IPS DF 6.9 (cell line): Measurements from ENCODE around the gene NAV3.
A peak's percentile ranks its signal among the peaks of the same experiment; 100 is the strongest.
"Not testable (repeated sequence)": the region's sequence is repeated elsewhere in the genome, so short reads cannot be mapped to it uniquely, and the experiment has no call there.

Source experiments
- DNase-seq: peaks from one replicate; pipeline ENCODE4 v3.0.0-alpha.2; 2013; ENCODE audit warnings: low read depth, low spot score
- H3K27ac ChIP-seq: one replicate; pipeline ENCODE4 v1.5.1; 2013; ENCODE audit warnings: low read length, control low read depth
- H3K27me3 ChIP-seq: 2 replicates; pipeline ENCODE4 v1.6.1; 2013; ENCODE audit warnings: mild to moderate bottlenecking, low read length; ENCODE audit not compliant: control insufficient read depth, insufficient read depth
- H3K36me3 ChIP-seq: 2 replicates; pipeline ENCODE4 v1.6.1; 2013; ENCODE audit warnings: low read length; ENCODE audit not compliant: control insufficient read depth, insufficient read depth
- H3K4me1 ChIP-seq: 2 replicates; pipeline ENCODE4 v1.6.1; 2013; ENCODE audit warnings: low read length; ENCODE audit not compliant: control insufficient read depth, insufficient read depth
- H3K4me3 ChIP-seq: 2 replicates; pipeline ENCODE4 v1.5.1; 2013; ENCODE audit warnings: mild to moderate bottlenecking, low read length
- H3K9me3 ChIP-seq: 2 replicates; pipeline ENCODE4 v1.6.1; 2013; ENCODE audit warnings: low read length, inconsistent platforms; ENCODE audit not compliant: control insufficient read depth, insufficient read depth
- WGBS: extraction: QIAGEN DNeasy Blood & Tissue Kit; methylation state at CpG from one replicate; pipeline ENCODE4 v1.1.7; 2013; ENCODE audit warnings: mixed read lengths, missing lambda C conversion rate; ENCODE audit not compliant: insufficient read length, insufficient coverage; 5-methylcytosine and 5-hydroxymethylcytosine counted together

Gene NAV3

GRCh38 chr12:78229591-78230101, 399.0 kb downstream of the NAV3 start:
- peak; percentile 50 for DNase-seq
- Histone ChIP-seq H3K27ac (no peak overlapping the region), H3K4me1 (peaks cover 3% of the 10 kb centered on the region; the same call in 1 of the 2 replicates), H3K27me3 (no peaks in the 10 kb centered on the region), H3K36me3 (no peaks in the 10 kb centered on the region), H3K9me3 (no peaks in the 10 kb centered on the region), H3K4me3 (no peak overlapping the region)
- WGBS = no CpG with 5 or more reads among the region's 4 CpGs

GRCh38 chr12:78232756-78233155, 402.1 kb downstream of the NAV3 start:
- no peaks in the 10 kb centered on the region for H3K36me3 ChIP-seq
- H3K27me3 ChIP-seq = no peaks in the 10 kb centered on the region
- no peak overlapping the region for H3K27ac ChIP-seq
- H3K4me1 ChIP-seq = peaks cover 3% of the 10 kb centered on the region; the same call in 1 of the 2 replicates
- whole genome bisulfite sequencing = no CpG with 5 or more reads among the region's 3 CpGs
- DNase-seq = no peak
- H3K9me3 ChIP-seq = no peaks in the 10 kb centered on the region
- no peak overlapping the region for H3K4me3 ChIP-seq

GRCh38 chr12:78236264-78236663, 405.6 kb downstream of the NAV3 start:
- H3K36me3 ChIP-seq = no peaks in the 10 kb centered on the region
- DNase-seq = no peak
- peaks cover 3% of the 10 kb centered on the region; the same call in 1 of the 2 replicates for H3K4me1 ChIP-seq
- H3K27me3 ChIP-seq = no peaks in the 10 kb centered on the region
- no peak overlapping the region for H3K27ac ChIP-seq
- H3K9me3 ChIP-seq = no peaks in the 10 kb centered on the region
- H3K4me3 ChIP-seq = no peak overlapping the region
- no CpG with 5 or more reads among the region's 1 CpG for WGBS

GRCh38 chr12:78239544-78239943, 408.9 kb downstream of the NAV3 start:
- H3K4me3 ChIP-seq = no peak overlapping the region
- no CpG with 5 or more reads among the region's 3 CpGs for WGBS
- DNase-seq = no peak
- no peaks in the 10 kb centered on the region for H3K9me3 ChIP-seq
- peaks cover 2% of the 10 kb centered on the region; the same call in 1 of the 2 replicates for H3K4me1 ChIP-seq
- H3K27ac ChIP-seq = no peak overlapping the region
- no peaks in the 10 kb centered on the region for H3K27me3 ChIP-seq
- H3K36me3 ChIP-seq = no peaks in the 10 kb centered on the region

- Histone ChIP-seq H3K9me3 (no peaks in the 10 kb centered on the region), H3K27ac (no peak overlapping the region), H3K4me3 (no peak overlapping the region), H3K4me1 (peaks cover 2% of the 10 kb centered on the region; the same call in 1 of the 2 replicates), H3K27me3 (no peaks in the 10 kb centered on the region), H3K36me3 (no peaks in the 10 kb centered on the region)
- no peak for DNase-seq
- no CpG with 5 or more reads among the region's 1 CpG for WGBS
Observed at GRCh38 chr12:78240827-78241226, 410.1 kb downstream of the NAV3 start.

GRCh38 chr12:78241446-78241845, 410.8 kb downstream of the NAV3 start:
- Histone ChIP-seq H3K9me3 (no peaks in the 10 kb centered on the region), H3K36me3 (no peaks in the 10 kb centered on the region), H3K4me1 (peaks cover 2% of the 10 kb centered on the region; the same call in 1 of the 2 replicates), H3K27ac (no peak overlapping the region), H3K27me3 (no peaks in the 10 kb centered on the region), H3K4me3 (no peak overlapping the region)
- no CpG with 5 or more reads among the region's 6 CpGs for WGBS
- DNase-seq = no peak

GRCh38 chr12:78244916-78245507, 414.3 kb downstream of the NAV3 start:
- no peaks in the 10 kb centered on the region for H3K27me3 ChIP-seq
- no CpG with 5 or more reads among the region's 2 CpGs for WGBS

GRCh38 chr12:78248321-78248720, 417.6 kb downstream of the NAV3 start:
- H3K9me3 ChIP-seq = no peaks in the 10 kb centered on the region
- H3K27me3 ChIP-seq = no peaks in the 10 kb centered on the region
- no peak for DNase-seq
- no CpG with 5 or more reads among the region's 1 CpG for WGBS
- H3K36me3 ChIP-seq = no peaks in the 10 kb centered on the region
- H3K4me1 ChIP-seq = peaks cover 3% of the 10 kb centered on the region; the same call in 1 of the 2 replicates
- no peak overlapping the region for H3K27ac ChIP-seq
- H3K4me3 ChIP-seq = no peak overlapping the region

More at GRCh38 chr12:78244916-78245507, 414.3 kb downstream of the NAV3 start:
- Histone ChIP-seq H3K36me3 (no peaks in the 10 kb centered on the region), H3K9me3 (no peaks in the 10 kb centered on the region), H3K27ac (no peak overlapping the region), H3K4me1 (peaks cover 3% of the 10 kb centered on the region; the same call in 1 of the 2 replicates), H3K4me3 (no peak overlapping the region)
- DNase-seq = no peak

GRCh38 chr12:78249578-78249977, 418.9 kb downstream of the NAV3 start:
- DNase-seq = no peak
- peaks cover 1% of the 10 kb centered on the region; the same call in 1 of the 2 replicates for H3K4me1 ChIP-seq
- no CpG with 5 or more reads among the region's 3 CpGs for WGBS
- H3K9me3 ChIP-seq = no peaks in the 10 kb centered on the region
- H3K27me3 ChIP-seq = no peaks in the 10 kb centered on the region
- H3K4me3 ChIP-seq = no peak overlapping the region
- H3K27ac ChIP-seq = no peak overlapping the region
- no peaks in the 10 kb centered on the region for H3K36me3 ChIP-seq

GRCh38 chr12:78257662-78258061, 427.0 kb downstream of the NAV3 start:
- H3K4me3 ChIP-seq, H3K4me1 ChIP-seq, H3K27ac ChIP-seq, H3K36me3 ChIP-seq, H3K9me3 ChIP-seq, DNase-seq, H3K27me3 ChIP-seq: not testable (repeated sequence)
- WGBS = no CpG with 5 or more reads among the region's 7 CpGs

- Histone ChIP-seq H3K9me3 (0 out of 2 replicates have a peak, but pooled peaks cover 3% of the 10 kb centered on the region), H3K27me3 (no peaks in the 10 kb centered on the region), H3K36me3 (no peaks in the 10 kb centered on the region), H3K27ac (no peak overlapping the region), H3K4me3 (no peak overlapping the region), H3K4me1 (no peaks in the 10 kb centered on the region)
- WGBS = no CpG with 5 or more reads among the region's 7 CpGs
- no peak for DNase-seq
Observed at GRCh38 chr12:78260976-78261375, 430.3 kb downstream of the NAV3 start.
